ENCODE measurements around the gene GFY.
A peak's percentile ranks its signal among the peaks of the same experiment; 100 is the strongest.

GFY gene

DNA sequence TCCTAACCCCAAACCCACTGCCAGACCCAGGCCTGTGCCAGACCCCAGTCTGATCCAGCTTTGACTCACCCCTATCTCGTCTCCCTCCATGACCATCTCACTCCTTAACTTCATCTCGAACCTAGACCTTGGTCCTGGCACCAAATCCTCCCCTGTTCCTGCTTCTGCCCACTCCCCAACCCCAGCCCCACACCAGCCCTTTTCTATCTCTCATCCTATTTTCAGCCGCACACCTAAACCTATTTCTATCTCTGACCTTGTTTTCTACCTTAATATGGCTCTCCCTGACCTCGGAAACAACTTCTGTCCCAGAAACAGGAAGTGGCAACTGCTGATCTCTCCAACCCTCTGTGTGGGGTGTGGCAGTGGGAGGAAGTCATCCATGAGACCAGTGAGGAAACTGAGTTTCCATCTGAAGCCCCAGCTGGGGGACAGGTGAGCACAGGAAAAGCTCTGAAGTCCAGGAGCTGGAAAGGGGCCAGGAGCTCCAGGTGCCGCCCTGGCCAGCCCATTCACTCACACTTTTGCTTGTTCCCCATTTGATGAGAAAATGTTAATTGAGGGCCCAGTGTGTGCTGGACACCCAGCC lies 15.7 kb upstream of the GFY start:
- no peak for DNase-seq

GRCh38 chr19:49411681-49412326 lies 13.4 kb upstream of the GFY start:
- no peak for DNase-seq

DNA sequence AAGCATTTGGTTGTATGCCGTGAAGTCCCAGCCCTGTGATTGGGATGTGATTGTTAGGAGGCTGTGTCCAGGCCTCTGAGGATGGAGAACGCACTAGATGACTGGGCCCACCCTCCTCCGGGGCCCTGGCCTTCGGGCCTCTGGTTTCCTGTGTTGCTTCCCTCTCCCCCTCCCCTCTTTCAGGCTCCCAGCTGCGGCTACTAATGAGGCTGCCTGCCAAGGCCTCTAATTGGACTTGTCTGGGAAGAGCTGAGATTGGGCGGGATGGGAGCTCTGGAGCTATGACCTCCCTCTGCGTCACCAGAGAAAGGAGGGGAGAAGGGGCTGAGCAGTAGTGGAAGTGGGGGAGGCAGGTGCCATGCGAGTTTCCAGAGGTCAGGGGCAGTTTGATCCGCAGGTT lies 11.8 kb upstream of the GFY start:
- no peak for DNase-seq

GRCh38 chr19:49414256-49414655 lies 10.9 kb upstream of the GFY start:
- DNase-seq = no peak

GRCh38 chr19:49415102-49415809 lies 9.9 kb upstream of the GFY start:
- no peak for DNase-seq

DNA sequence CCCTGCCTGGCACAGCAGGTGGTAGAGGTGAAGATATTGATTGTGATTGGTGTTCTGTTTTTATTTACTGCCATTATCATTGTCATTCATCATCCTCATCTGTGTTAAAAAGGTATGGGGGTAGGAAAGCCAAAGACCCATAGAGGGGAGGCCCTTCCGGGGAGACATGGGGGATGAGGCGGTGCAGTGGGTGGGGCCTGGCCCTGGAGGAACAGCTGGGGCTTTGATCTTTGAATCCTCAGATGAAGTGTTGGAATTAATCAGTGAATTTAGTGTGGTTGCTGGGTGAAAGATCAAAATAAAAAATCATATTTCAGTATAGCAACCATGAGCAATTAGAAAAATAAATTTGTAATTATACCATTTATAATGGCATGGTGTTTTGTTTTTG lies 9.4 kb upstream of the GFY start:
- no peak for DNase-seq

GRCh38 chr19:49417088-49417487 lies 8.1 kb upstream of the GFY start:
- DNase-seq = no peak

- DNase-seq = no peak
Observed at GRCh38 chr19:49418511-49418910, 6.7 kb upstream of the GFY start.

GRCh38 chr19:49419173-49419572 lies 6.0 kb upstream of the GFY start:
- DNase-seq = no peak

GRCh38 chr19:49420227-49420626 lies 5.0 kb upstream of the GFY start:
- no peak for DNase-seq

DNA sequence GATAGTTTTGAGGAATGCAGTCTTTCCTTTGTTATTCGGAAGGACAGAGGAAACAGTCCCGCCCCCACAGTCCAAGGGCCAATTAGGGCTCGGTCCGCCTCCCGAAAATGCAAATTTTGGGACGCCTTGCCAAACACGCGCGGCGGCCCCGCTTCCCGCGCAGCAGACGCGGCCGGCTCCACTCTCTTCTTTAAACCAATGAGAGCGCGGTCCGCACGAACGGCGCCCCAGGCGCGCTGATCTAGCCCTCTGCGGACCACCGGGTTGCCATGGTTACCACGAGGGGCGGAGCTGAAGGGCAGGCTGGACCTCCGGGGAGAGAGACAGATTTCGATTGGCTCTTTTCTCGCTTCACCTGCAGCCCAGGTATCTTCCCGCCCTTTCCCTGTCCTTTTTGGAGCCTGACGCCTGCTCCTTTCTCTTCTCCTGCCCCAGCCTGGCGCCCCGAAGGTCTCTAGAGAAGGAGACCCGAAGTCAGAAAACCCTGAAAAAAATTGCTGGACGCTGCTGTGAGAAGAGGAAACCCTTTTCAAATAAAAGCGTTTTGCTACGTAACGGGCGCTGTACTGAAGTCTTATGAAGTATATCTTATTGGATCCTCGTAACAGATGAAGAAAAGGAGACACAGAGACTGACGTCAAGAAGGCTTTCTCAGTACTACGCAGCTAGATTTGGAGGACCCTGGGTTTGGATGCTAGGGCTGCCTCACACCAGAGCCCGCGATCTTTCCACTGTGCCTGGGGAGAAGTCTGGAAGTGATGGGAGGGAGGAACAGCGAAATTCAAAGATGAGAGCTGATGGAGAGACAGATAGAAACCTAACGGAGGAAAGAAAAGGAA lies 3.9 kb upstream of the GFY start:
- peak in 1 of 2 experiments; percentile 84 for DNase-seq

DNA sequence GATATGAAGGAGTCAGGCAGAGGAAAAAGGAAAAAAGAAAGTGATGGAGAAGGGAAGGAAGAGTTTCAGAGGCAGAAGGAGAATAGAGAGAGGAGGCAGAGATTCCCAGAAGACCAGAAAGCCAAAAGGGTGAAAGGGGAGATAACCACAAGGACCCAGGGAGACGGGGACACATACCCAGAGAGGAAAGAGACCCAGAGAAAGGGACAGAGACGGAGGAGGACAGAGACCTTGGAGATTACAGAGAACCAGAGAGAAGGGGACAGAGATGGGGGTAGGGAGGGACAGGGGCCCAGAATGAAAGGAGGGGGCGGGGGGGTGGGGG lies 3.3 kb upstream of the GFY start:
- DNase-seq = no peak

DNA sequence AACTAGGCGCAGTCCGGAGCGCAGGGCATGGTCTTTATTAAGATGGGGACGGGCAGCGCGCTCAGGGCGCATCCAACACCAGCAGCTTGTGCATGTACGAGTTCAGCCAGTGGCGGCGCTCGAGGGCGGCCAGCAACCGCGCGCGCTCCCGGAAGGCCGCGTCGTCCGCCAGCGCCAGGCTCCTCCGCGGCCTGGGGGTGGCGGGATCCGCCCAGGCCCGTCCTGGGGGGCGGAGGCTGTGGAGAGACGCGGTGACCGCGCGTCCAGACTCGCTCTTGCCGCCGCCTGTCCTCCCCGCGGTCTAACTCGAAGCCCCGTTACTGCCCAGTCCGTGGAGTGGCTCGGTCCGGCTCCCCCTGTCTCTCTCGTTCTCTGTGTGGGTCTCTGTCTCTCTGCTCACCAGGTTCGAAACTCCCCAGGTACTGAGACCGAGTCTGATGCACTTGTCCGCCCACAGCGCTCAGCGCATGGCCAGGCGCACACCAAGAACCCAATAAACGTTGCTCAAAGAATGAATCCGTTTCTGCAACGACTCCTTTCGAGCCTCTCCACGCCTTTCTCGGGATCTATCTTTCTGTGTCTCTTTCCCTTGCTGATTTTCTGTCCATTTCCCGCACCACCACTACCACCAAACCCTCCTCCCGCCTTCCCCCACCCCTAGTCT lies 2.6 kb upstream of the GFY start:
- no peak for DNase-seq

DNA sequence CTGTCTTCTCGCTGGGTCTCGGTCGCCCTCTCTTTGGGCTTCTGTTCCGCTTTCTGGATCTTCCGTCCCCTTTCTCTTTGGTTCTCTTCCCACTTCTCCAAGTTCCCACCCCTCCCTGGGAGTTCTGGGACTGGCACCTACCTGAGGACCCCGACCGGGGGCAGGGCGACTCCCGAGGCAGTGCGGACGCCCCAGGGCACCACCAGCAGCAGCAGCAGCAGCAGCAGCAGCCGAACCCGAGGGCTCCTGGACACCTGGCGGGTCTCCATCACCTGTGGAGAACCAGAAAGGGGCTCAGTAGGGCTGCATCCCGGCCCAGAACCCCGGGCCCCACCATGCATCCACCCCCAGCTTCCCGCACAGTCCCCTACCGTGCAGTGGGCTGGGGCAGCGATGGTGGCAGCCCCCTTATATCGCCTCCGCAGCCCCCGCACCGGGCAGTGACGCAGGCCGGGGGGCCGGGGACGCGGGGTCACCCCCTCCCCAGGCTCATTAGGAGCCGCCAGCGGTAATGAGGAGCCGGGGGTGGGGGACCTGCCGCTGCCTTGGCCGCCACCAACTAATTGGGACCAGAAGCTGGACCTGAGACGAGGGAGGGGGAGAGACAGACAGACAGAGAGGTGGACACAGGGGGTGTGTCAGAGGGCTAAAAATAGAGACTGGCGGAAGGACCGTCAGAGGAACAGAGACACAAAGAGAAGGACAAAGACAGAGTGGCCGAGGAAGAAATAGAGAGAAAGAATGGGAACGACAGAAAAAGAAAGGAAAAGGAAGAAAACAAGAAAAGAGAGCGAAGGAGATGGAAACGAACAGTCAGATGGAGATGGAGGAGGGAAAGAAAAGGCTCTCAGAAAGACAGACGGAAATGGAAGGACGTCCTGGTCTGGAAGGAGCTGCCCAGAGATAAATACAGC lies 1.9 kb upstream of the GFY start, which contains the start of gene PTH2:
PTH2 (minus strand) TSS at position 371 of the 914 bp plus-strand sequence; CDS start at position 269, 102 bp downstream.
- no peak for DNase-seq

- no peak for DNase-seq
Observed at GRCh38 chr19:49423985-49424303, 1.2 kb upstream of the GFY start.

DNA sequence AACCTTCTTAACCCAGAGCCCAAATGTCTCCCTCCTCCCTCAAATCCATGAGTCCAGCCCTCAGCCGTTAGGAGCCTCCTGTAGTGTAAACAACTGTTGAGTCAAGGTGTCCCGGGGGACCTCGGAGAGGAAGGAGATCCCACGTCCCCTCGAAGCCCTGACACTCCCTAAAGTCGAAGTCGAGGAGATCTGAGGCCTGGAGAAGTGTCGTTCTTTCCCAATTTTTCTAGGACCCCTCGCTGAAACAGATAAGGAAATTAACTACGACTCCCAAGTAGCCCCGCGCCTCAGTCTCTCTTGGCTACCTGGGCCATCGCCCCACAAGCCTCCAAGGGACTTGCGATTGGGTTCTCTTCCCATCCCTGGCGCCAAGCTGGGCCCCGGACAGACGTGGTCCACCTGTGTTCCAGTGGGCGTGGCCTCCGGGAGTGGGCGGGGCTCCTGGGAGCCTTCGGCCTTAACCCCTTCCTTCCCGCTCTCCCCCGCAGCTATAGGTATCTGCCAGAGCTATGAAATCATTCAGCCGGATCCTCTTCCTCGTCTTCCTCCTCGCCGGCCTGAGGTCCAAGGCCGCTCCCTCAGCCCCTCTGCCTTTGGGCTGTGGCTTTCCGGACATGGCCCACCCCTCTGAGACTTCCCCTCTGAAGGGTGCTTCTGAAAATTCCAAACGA lies 869 bp downstream of the GFY start:
- DNase-seq = no peak

DNA sequence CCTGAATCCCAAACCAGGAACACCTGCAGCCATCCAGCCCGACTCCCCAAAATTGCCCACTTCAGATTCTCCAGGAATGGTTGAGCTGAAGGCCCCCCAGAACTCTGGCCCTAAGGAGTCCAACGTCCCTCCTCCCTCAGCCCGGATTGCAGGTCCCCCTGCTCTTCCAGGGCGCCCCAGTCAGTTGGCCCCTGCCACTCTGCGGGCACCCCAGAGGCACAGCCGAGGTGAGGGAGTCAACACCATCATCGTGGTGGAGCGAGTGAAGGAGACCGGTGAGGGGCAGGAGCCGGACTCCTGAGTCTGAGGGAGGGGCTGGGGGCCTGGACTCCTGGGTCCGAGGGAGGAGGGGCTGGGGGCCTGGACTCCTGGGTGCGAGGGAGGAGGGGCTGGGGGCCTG lies 2.2 kb downstream of the GFY start:
- DNase-seq = no peak

GRCh38 chr19:49427855-49428546 lies 2.8 kb downstream of the GFY start:
- DNase-seq = no peak

DNA sequence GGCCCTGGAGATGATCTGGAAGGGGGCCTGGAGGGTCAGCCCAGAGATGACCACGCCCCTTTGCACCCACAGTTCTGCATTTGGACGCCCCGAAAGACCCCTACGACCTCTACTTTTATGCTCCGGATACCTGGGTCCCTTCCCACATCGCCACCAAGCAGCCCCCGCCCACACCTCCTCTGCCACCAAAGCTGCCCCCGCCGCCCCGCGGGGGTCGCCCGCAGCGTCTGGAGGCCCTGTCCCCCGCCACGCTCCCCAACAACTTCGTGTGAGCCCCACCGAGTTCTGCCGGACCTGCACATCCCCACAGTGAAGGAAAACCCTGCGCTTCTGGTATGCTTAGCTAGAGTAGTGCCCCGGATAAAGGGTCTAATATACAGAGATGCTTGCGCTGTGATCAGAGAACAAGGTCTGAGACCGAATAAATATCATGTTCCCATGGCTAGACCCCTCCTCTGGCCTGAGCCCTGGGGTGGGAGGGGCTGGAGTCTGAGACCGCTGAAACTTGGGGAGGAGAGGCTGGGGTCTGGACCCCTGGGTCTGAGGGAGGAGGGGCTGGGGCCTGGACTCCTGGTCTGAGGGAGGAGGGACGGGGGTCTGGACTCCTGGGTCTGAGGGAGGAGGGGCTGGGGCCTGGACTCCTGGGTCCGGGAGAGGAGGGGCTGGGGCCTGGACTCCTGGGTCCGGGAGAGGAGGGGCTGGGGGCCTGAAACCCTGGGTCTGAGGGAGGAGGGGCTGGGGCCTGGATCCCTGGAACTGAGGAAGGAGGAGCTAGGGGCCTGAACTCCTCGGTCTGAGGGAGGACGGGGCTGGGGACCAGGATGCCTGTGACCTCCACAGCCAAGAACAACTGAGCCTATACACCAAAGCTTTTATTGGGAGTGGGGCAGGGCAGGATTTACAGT lies 3.6 kb downstream of the GFY start:
- no peak for DNase-seq

DNA sequence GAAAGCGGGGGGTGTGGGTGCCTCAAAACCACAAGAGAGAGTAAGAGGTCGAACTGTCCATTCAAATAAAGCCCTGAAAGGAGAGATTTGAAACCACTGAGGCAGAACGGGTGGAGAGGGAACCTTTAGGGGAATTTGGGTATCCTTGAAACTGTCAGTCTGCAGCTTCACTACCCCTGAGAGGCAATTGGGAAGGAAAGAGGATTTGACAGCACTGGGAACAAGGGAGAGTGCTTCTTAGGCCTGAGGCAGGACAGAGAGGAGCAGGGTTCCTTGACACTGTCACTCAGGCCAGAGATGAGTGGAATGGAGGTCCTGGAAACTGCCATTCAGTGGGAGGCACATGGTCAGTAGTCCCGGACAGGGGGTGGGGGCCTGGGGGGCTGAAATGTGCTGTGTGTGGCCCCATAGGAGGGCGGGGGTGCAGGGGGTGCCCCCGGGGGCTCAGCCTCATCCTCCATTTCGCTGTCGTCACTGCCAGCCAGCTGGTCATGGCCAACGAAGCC lies 5.0 kb downstream of the GFY start:
- DNase-seq = no peak

All from NCI-H446 (cell line).